HG03039 (cell line): ENCODE results near the gene CDH13.

Source experiments
- ATAC-seq: cut with Tn5 transposase; IDR thresholded peaks from one replicate; pipeline ENCODE4 v1.9.1; 2021; ENCODE audit warnings: mild to moderate bottlenecking, moderate library complexity; ENCODE audit not compliant: unreplicated experiment

The CDH13 gene

DNA sequence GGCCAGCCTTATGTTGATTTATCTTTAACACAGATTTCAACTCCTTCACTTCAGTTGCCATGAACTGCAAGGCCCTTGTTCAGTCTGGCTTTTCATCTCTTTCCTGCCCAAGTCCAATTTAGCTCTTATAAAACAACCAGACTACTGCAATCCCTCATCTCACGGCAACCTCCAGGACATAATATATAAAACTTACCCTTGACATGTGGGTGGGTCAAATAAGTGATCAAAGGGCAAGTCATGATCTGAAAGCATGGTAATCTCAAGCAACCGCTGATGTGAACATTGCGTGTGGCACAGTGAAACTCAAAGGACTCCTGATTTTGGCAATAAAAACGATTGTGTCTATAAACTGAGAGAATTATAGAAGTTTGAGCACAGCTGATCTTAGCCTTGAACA, 364.6 kb downstream of the CDH13 start:
- ATAC-seq = no peak

DNA sequence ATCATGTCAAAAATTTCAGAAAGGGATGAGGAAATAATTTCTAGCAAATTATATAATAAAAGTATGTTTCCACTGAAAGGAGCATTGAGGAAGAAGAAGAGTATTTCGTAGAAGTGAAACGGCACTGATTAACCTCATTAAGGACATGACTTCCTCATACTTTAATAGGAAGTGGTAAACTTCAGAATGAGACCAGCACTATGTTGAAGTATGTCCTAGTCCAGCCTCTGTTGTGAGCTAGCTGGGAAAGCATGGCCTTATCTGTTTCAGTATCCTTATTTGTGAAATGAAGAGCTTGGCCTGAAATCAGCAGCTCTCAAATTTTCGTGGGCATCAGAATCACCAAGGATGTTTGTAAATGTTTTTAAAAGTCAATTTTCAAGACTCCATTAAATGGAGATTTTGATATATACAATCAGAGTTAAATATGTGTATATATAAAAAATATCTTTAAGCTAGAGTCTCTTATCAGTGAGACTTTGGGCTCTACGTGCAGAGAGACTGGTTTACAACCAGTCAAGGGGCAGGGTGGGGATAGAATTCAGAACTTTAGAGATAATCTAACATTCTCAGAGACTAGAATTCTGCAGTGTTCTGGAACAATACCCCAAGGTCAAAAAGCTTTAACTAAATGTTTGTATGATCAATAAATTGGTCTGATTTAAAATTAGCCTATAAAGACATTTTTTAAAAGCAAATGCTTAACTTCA, 365.4 kb downstream of the CDH13 start:
- ATAC-seq = no peak

DNA sequence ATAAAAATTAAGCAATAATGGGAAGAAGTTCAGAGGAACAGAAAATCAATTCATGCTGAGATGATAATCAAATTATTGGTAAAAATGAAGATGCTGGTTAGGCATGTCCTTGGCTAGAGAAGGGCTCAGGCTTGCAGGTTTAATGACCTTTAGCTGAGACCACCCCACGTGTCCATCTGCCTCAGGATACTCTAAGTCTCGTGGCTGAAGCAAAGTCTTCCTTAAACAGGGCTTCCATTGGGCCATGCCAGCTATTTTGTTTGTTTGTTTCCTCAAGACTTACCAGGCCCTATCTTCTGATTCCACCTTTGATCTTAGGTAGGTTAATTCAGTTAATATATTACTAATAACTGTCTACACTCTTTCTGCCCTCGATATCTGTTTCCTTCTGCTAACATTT, 366.0 kb downstream of the CDH13 start:
- ATAC-seq = no peak

DNA sequence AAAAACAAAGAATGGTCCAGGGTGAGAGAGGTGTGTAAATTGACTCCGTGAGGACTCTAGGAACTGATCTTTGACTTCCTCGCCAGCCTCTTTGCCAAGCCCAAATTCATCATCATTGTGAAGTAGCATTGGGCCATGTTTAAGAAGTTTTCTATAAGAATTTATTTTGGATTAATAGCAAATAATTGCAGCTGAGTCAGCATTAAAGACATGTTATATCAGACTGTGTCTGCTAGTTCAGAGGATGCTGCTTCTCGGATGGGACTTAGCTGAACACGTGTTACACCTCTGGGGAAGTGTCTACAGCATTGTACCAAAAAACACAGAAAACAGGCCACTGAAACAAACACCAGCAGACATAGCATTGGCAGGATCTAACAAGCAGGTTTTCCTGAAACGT, 366.6 kb downstream of the CDH13 start:
- no peak for ATAC-seq

DNA sequence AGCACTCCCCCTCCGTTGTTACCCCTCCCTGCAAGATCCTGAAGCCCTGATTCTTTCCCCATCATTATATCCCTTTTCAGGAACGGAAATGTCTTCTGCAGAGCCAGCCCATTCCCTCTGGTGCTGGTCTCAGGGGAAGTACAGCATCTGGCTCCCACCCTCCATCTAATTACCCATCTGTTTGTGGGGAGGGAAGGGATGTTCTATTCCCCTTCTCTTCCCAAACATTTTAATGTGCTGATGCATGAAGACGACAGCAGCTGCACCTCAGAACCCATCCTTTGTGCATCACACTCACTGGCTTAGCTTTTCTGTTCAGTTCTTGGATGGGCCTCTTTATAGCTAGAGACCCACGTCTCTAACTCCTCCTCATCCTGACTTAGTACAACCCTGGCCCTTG, 367.2 kb downstream of the CDH13 start:
- no peak for ATAC-seq

DNA sequence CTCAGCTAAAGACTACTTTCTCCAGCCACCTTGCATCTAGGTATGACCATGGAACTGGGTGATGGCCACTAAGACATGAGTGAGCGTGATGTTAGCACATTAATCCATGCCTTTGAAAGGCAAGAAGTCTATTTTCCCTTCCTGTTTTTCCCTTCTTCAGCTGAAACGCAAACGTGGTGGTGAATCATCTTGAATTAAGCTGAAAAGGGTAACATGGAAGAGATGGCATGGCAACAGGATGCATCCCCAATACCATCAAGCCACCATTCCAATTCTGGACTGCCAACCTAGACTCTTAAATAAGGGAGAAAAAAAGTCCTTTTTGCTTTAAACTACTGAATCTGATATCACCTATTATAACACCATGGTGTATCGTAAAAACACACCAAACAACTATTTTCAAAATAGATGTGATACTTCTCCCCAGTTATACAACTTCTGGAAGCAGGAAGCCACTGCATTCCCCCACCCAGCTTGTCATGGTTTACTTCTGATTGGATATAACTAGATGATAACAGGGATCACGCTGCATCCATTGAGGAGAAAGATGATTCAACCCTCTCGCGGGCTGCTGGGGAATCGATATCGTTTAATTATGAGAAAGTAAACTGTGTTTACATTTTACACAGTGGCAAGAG, 368.6 kb downstream of the CDH13 start:
- no peak for ATAC-seq

DNA sequence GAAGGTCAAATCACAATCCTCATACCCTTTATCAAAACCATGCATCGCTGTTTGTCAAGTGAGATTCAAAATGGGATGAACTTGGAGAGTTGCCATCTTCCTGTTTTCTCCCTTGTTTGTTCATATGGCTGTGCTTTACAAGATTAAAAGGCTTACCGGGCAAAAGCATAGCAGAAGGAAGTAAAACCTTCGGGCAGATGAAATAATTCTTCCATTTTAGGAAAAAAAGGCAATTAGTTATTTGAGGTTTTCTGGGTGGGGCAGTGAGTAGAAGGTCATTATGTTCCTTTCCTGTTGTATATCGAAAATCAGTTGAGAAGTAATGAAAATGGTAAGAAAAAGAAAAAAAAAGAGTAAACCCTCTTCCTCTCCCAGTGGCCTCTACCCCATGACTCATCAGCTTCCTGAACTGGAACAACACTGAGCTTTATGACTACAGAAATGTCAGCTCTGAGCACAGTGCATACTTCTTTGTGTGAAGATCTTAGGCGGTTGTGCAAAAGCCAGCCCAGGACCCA, 369.2 kb downstream of the CDH13 start:
- no peak for ATAC-seq

DNA sequence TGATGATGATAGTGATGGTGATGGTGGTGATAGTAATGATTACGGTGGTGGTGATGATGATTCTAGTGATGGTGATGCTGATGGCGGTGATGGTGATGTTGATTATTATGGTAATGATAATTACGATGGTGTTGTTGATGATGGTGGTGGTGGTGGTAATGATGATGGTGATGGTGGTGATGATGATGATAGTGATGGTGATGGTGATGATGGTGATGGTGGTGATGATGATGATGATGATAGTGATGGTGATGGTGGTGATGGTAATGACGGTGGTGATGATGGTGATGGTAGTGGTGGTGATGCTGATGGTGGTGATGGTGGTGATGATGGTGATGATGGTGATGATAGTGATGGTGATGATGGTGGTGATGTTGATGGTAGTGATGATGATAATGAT, 370.0 kb downstream of the CDH13 start:
- no peak for ATAC-seq

DNA sequence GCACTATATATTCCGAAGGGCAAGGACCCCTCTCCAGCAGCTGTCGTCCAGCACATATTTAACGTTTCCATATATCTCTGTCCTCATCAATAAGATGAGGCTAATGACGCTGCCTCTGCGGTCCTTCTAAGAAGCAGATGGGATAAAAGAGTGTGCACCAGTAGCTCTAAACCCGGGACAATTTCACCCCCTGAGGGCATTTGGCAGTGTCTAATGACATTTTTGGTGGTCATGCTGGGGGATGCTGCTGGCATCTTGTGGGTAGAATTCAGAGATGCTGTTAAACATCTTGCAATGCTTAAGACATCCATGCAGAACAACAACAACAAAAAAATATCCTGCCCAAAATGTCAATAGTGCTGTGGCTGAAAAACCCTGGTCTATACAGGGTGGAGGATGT, 372.9 kb downstream of the CDH13 start:
- ATAC-seq = no peak

DNA sequence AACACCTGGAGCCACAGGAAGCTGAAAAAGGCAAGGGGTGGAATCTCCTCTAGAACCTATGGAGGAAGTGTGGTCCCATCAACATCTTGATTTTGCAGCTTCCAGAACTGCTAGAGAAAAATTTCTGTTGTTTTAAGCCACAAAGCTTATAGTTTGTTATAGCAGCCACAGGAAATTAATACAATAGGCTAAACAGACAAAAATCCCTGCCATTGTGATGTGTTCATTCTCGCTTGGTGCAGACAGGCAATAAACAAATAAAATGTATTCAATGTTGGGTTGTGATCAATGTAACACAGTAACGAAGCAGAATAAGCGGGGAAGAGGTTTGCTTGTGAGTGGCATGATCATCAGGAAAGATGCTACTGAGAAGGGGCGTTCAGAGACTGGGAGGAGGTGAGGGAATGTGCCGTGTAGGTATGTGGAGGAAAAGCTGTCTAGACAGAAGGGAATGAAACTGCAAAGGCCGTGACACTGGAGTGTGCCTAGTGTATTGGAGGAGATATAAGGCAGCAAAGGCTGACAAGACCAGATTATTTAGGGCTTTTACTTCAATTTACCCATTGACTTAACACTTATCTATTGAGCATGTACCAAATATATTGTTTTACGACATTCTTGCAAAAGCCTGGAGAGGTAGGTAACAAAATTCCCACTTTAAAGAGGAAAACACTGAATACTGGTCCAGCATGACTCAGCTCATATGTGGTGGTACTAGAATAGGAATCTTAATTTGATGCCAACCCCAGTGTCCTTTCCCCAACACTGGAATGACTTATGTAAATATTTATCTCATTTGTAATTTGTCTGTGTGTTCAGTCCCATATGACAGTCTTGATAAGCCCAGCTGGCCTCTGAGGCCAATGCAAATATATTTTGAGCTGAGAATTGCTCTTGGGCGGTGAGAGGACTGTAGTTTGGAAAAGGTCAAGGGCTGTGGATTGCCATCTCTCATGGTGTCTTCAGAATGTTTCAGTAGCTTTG, 375.9 kb downstream of the CDH13 start:
- no peak for ATAC-seq

DNA sequence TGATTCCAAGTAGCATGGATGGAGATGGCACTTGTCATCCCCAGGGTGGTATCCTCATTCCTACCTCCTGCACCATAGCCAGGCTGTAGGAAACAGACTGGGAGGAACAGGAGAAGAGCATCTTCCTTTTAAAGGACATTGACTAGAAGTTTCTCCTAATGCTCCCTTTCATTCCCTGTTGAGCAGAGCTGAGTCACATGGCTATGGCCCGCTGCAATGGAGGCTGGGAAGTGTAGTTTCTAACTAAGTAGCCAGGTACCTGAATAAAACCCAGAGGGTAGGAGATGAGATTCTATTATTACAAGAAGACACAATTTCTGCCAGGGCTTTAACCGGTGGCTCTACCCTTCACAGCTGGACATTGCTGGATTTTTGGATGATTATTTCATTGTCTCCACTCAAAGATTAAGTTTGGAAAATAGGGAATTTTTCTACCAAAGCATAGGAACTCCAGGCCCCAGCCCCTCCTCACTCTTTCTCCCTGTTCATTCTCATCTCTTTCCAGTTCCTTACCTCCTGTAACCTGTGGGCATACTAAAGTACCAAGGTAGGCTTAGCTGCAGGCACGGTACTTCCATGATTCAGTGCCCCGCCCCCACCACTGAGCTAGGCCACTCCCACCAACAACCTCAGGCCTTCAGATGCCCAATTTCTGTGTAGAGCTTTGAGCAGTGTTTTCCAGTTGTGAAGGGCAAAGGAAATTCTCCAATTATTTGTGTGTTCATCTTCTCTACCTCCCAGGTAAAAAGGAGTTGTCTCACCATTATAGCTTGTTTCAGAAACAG, 378.3 kb downstream of the CDH13 start:
- ATAC-seq = no peak

DNA sequence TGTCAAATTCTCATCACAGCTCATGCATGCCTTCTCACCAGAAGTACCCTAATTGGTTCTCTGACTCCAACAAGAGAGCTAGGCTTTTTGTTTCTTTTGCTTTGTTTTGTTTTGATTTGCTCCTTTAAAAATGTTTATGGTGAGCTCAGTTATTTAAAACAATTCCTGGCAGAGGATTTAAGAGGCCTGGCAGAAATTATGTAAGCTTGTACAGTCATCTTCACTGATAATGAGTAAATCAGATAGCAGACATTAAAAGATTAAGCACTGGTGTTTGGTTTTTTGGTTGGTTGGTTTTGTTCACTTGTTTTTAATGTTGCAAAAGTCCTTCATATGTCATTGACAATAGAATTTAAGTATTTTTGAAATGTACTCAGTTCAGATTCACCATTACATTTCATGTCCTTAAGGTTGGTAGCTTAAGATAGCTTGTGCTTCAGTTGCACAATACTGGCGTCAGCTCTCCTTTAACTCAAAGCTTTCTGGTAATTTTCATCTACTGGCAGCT, 378.9 kb downstream of the CDH13 start:
- ATAC-seq = no peak

DNA sequence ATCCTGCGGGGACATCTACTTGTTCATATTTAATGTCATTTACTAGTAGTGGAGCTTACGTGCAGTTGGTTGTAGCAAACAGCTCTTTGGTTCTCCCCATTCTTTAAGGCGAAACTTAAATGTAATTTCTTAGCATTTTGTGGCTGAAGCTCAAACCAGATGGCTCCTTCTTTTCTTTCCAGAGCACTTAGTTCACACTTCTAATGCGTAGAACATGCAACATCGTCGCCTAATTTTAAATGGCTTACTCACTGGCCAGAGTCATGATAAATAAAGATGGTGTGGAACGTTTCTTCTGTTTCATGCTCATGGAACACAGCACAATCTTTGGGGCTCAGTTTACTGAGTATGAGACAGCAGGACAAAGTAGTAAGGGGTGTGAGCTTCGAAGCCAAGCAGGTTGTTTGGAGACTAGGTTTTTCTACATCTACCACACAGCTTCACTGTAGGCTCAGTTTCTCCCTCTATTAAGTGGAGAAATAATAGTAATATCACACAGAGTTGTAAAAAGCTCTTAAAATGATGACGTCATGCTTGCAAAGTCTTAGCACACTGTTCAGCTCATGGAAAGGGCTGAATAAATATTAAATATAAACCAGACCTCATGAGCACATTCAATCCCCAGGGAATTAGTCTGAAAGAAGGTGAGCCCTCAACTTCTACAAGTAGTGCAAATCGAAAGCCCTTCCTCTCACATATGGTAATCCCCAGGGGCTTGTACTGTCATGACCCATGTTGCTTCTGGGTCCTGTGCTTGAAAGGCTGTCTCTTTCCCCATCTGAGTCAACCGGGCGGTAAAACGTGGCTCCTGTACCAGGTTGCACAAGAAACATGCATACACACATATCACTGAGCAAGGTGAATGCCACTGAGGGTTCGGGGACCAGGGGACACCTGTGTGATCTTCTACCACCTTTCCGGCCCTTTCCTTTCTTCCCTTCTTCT, 384.3 kb downstream of the CDH13 start:
- no peak for ATAC-seq

DNA sequence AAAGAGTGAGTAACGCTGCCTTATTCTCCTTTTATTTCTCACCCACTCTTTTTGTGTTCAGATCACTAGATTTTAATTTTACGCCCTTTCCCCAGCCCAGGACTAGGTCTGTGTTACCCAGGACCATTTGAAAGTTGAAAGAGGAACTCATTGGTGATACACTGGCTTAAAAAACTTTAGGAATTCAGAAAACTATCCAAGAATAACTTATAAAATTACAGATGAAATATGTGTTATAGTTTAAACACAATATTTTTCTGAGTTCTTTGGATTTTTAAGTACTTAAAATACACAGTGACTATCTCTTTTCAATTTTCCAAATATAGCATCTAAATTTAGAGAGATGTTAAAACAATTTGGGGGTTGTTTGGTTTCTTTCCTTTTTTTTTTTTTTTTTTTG, 385.2 kb downstream of the CDH13 start:
- no peak for ATAC-seq

DNA sequence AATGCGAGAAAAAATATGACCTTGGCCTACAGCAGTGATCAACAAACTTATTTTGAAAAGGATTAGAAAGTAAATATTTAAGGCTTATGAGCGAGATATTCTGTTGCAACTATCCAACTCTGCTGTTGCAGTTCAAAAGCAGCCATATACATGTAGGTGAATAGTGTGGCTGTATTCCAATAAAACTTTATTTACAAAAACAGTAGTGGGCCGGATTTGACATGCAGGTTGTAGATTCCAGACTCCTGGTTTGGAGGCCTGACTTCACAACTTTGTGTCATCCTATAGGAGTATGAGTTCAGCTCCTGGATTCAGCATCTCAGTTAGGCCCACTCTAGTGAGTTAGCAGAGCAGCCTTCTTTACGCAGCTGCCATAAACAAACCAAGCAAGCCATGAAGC, 386.3 kb downstream of the CDH13 start:
- ATAC-seq = no peak

DNA sequence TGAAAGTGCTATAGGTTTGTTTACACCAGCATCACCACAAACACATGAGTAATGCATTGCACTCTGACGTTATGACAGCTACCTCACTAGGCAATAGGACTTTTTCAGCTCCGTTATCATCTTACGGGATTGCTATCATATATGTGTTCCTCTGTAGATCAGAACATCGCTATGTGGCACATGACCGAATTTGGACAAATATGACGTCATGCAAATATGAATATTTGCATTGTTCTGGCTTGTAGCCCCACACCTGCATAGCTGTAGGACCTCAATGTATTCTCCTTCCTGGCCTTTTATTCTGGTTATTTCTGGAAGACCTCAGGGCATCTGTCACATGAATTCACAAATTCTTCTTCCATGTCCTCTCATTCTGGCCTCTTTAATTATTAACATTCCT, 393.2 kb downstream of the CDH13 start:
- ATAC-seq = no peak

DNA sequence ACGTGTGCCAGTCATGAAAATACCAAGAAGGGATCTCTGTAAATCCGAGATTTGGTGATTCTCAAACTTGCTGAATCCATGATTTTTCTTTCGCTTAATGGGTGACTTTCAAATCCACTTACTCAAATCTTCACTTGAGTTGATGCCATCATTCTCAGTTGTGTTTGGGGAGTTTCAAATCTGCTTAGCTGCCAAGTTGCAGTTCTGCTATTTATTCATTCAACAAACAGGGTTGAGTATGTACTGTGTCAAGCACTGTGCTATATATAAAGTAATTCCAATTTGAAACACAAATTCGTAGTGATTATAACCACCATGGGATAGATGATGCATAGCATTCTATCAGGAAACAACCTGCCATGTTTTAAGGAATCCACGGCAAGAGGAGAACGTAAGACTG, 394.3 kb downstream of the CDH13 start:
- ATAC-seq = no peak

DNA sequence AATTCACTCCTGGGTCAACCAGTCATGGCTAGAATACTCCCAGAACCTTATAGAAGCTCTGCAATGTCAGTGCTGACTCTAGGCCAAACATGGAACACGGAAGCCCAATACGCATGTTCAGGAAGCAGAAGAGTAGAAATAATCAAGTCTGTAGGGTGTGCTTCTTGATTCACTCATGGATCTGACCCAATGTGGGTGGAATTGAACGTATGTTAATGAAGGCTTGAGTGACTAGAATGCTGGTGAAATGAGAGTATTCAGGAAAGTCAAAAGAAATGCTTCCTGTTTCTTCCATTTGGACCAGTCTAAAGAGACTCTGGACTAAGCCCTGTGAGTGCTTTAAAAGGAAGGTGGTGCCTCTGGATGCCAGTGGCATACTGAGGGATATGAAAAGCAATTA, 395.0 kb downstream of the CDH13 start:
- ATAC-seq = no peak

DNA sequence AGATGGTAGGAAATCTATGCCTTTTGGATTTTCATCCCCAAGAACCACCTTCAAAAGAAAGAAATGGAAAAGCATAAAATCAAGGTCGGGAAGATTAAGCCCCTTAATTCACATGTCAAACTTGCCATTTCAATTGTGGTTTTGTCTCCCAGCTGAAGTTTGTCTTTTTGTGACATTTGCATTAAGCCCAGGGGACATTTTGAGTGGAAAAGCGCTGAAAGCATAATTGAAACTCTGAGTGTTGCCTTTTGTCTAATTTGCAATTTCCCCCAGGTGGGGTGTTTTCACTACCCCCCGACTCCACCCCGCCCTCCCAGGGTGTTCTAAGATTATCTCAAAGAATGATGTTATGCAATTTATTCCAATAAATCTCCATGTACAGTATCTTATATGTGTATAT, 396.2 kb downstream of the CDH13 start:
- ATAC-seq = no peak
